GM12878 (cell line): ENCODE data around the gene ZNF491. TPM values are rescaled to one million over a fixed set of nuclear protein-coding genes. Genes with fewer than 3 reads are reported as not detected.

ENCODE experiments used
- ATAC-seq: fragments of 200-7000 bp; cut with Tn5 transposase; 3 replicates; pipeline ENCODE4 v1.9.1; 2020; ENCODE audit warnings: mild to moderate bottlenecking, moderate library complexity
- BruUV-seq: library from RNA; stranded (reverse); fragments of 400-500 nt; replicated peaks from 2 replicates; lab custom pipeline; 2021; lab: Mats Ljungman, UMichigan
- CTCF ChIA-PET: fragments of 300-600 bp; sonication (Branson Sonifier 250); formaldehyde crosslinking; extraction: SDS; loops from one replicate; lab custom pipeline; 2021; ENCODE audit warnings: inconsistent platforms; lab: Yijun Ruan, JAX
- POLR2A ChIA-PET: fragments of 350-600 bp; formaldehyde crosslinking; extraction: SDS; loops from one replicate; lab custom pipeline; 2021; ENCODE audit warnings: inconsistent platforms; lab: Charles Lee
- RAD21 ChIA-PET: fragments of 300-600 bp; sonication (Branson Sonifier 250); formaldehyde crosslinking; loops from one replicate; lab custom pipeline; 2023; ENCODE audit warnings: antibody characterized with exemption; ENCODE audit not compliant: unreplicated experiment; lab: Charles Lee
- SMC1A ChIA-PET: fragments of 300-600 bp; sonication (Branson Sonifier 250); formaldehyde crosslinking; loops from one replicate; lab custom pipeline; 2023; ENCODE audit not compliant: unreplicated experiment, uncharacterized antibody; lab: Charles Lee
- DNase-seq: peaks from one replicate; pipeline ENCODE4 v3.0.0-alpha.2; 2011; ENCODE audit warnings: low read depth, low spot score
- FAIRE-seq: peaks from 3 replicates; lab custom pipeline; 2011; peaks lifted over from hg19 to GRCh38; lab: Jason Lieb, UNC
- H2AFZ ChIP-seq: 2 replicates; pipeline ENCODE4 v1.6.0; 2011; ENCODE audit warnings: low read depth, low read length, control low read depth; ENCODE audit not compliant: control insufficient read depth
- H3K27ac ChIP-seq: 2 replicates; pipeline ENCODE4 v1.5.1; 2011; ENCODE audit warnings: control low read depth; ENCODE audit not compliant: control insufficient read depth, insufficient read depth
- H3K27me3 ChIP-seq, 2 experiments: replicated peaks in 1 of 2; 2 replicates each; pipeline versions ENCODE4 v1.6.0 to v1.6.1; 2011; ENCODE audit warnings: low read length in 1 of 2; ENCODE audit not compliant: control insufficient read depth in 2 of 2, insufficient read depth in 2 of 2
- H3K36me3 ChIP-seq, 2 experiments: 2 replicates each; pipeline ENCODE4 v1.5.1; 2011; ENCODE audit warnings: low read length in 1 of 2; ENCODE audit not compliant: control insufficient read depth in 2 of 2, insufficient read depth in 2 of 2
- H3K4me1 ChIP-seq: 2 replicates; pipeline ENCODE4 v1.6.1; 2011; ENCODE audit warnings: mild to moderate bottlenecking, low read length, moderate library complexity, mixed read lengths; ENCODE audit not compliant: control insufficient read depth, insufficient read depth
- H3K4me2 ChIP-seq: 2 replicates; pipeline ENCODE4 v1.6.0; 2011; ENCODE audit warnings: control low read depth; ENCODE audit not compliant: control insufficient read depth, insufficient read depth
- H3K4me3 ChIP-seq: fragments of 200-600 bp; sonication (generic); 2 replicates; pipeline ENCODE4 v1.5.1; 2016
- H3K79me2 ChIP-seq: 2 replicates; pipeline ENCODE4 v1.6.0; 2011; ENCODE audit warnings: low read length; ENCODE audit not compliant: control insufficient read depth, insufficient read depth
- H3K9ac ChIP-seq: 2 replicates; pipeline ENCODE4 v1.8.0; 2011; ENCODE audit warnings: low read length, control low read depth, mixed read lengths; ENCODE audit not compliant: control insufficient read depth, insufficient read depth
- H3K9me3 ChIP-seq: replicated peaks from 3 replicates; pipeline ENCODE4 v1.5.1; 2011; ENCODE audit warnings: mild to moderate bottlenecking, low read length; ENCODE audit not compliant: control insufficient read depth, insufficient read depth
- H4K20me1 ChIP-seq: 2 replicates; pipeline ENCODE4 v1.6.0; 2011; ENCODE audit not compliant: control insufficient read depth, insufficient read depth
- ATF7 ChIP-seq: fragments of 450-650 bp; IDR thresholded peaks from 2 replicates; pipeline ENCODE4 v1.6.1; 2016; ENCODE audit warnings: low read depth, mild to moderate bottlenecking
- BACH1 ChIP-seq: fragments of 450-650 bp; IDR thresholded peaks from 2 replicates; pipeline ENCODE4 v1.6.1; 2017; ENCODE audit warnings: mild to moderate bottlenecking, borderline replicate concordance
- KAT2A ChIP-seq: conservative IDR thresholded peaks from 2 replicates; pipeline ENCODE4 v1.6.1; 2011; ENCODE audit warnings: low read depth, low read length; ENCODE audit not compliant: control insufficient read depth
- MTA2 ChIP-seq: fragments of 450-650 bp; IDR thresholded peaks from 2 replicates; pipeline ENCODE4 v1.6.1; 2016; ENCODE audit warnings: low read depth, mild to moderate bottlenecking, moderate library complexity
- MYC ChIP-seq: IDR thresholded peaks from 2 replicates; pipeline ENCODE4 v1.6.1; 2011; ENCODE audit warnings: mild to moderate bottlenecking, low read length, moderate library complexity, inconsistent platforms; ENCODE audit not compliant: insufficient read depth, insufficient replicate concordance, insufficient read length, severe bottlenecking
- NKRF ChIP-seq: fragments of 450-650 bp; conservative IDR thresholded peaks from 2 replicates; pipeline ENCODE4 v1.6.1; 2017; ENCODE audit warnings: mild to moderate bottlenecking, moderate library complexity
- NRF1 ChIP-seq: conservative IDR thresholded peaks from 2 replicates; pipeline ENCODE4 v1.6.1; 2011; ENCODE audit warnings: mild to moderate bottlenecking, low read depth, low read length, improper control_type of control experiment
- RBBP5 ChIP-seq: fragments of 200-600 bp; sonication (generic); conservative IDR thresholded peaks from 2 replicates; pipeline ENCODE4 v1.6.1; 2016
- RELA ChIP-seq: fragments of 450-650 bp; IDR thresholded peaks from 2 replicates; pipeline ENCODE4 v1.8.0; 2014; ENCODE audit warnings: borderline replicate concordance; ENCODE audit not compliant: partially characterized antibody
- RFX5 ChIP-seq: IDR thresholded peaks from 2 replicates; pipeline ENCODE4 v1.6.1; 2011; ENCODE audit warnings: low read depth, low read length, improper control_type of control experiment
- SIN3A ChIP-seq: IDR thresholded peaks from 2 replicates; pipeline ENCODE4 v1.6.1; 2012; ENCODE audit warnings: low read depth, low read length, improper control_type of control experiment
- YBX1 ChIP-seq: fragments of 450-650 bp; IDR thresholded peaks from 2 replicates; pipeline ENCODE4 v1.6.1; 2016; ENCODE audit warnings: antibody characterized with exemption
- ZNF622 ChIP-seq: fragments of 450-650 bp; IDR thresholded peaks from 2 replicates; pipeline ENCODE4 v1.6.1; 2017; ENCODE audit warnings: mild to moderate bottlenecking, inconsistent platforms
- WGBS: methylation state at CpG from one replicate; pipeline ENCODE4 v1.1.6; 2016; ENCODE audit warnings: low lambda C conversion rate; ENCODE audit not compliant: insufficient replicate concordance, insufficient coverage; ENCODE audit errors: missing lambda C conversion rate; 5-methylcytosine and 5-hydroxymethylcytosine counted together
- in situ Hi-C: fragments of 300-500 bp; cut with MboI; formaldehyde crosslinking; loops from 9 replicates; pipeline ENCODE4 v1.14.3; 2018; ENCODE audit warnings: mixed read lengths
- intact Hi-C: fragments of 100-400 bp; cut with micrococcal nuclease; formaldehyde crosslinking; loops from one replicate; pipeline ENCODE4 v1.14.2; 2022; ENCODE audit not compliant: unreplicated experiment
- polyA plus RNA-seq, 11 experiments: library from polyadenylated mRNA; depleted of rRNA in 4 of 11; unstranded in 6 of 11; stranded (reverse) in 5 of 11; fragments of >200 nt; fragmentation: Nextera tagmentation in 4 of 11; fragmentation: Illumina TruSeq in 1 of 11; extraction: Ambion mirVana in 4 of 11; extraction: Trizol in 1 of 11; gene quantifications; 1 replicate in 1 of 11; 2 replicates in 10 of 11; pipeline versions ENCODE4 v1.2.1 to v1.2.3, GENCODE V29; 2011 to 2016; ENCODE audit warnings: inconsistent platforms in 2 of 11, missing spikeins in 2 of 11, low read depth in 1 of 11
- total RNA-seq, 4 experiments: library from RNA; depleted of rRNA in 3 of 4; stranded (reverse); fragments of >200 nt in 3 of 4; fragmentation: Illumina TruSeq in 1 of 4; extraction: Trizol in 1 of 4; gene quantifications; 2 replicates each; pipeline versions ENCODE4 v1.2.1 to v1.2.3, GENCODE V29; 2013 to 2021
- TF ChIP-seq, protein P1 (sequence below): fragments of 450-650 bp; IDR thresholded peaks from 2 replicates; pipeline ENCODE4 v1.6.1; 2017; ENCODE audit warnings: mild to moderate bottlenecking, low read depth, inconsistent platforms; ENCODE audit not compliant: poor library complexity, severe bottlenecking

Gene ZNF491
- total and polyA plus RNA-seq, 10 of the 15 experiments (the other 5 are each of a cell fraction or from before 2014, with no cell fraction given) = 0.18 to 1.4 (median 0.37) TPM

DNA sequence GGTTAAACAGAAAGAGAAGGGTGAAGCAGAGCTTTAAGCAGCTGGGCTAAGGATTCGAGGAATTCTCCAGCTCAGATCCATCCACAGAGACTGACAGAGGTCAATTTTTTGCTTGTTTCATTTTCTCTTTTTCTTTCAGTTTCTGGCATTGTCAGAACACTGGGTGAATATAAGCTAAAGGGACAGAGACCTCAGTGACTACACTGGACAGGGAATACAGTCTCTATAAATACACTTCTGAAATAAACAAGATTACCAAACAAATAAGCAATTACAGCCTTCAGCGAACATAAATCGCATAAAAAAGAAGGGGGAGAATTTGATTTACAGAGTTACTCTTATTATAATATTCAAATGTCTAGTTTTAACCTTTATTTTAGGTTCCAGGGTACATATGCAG lies 35.2 kb upstream of the ZNF491 start:
- no peak overlapping the region for H3K4me3 ChIP-seq
- H3K4me2 ChIP-seq = no peak overlapping the region
- no peak for TF ChIP-seq NRF1
- no peak for TF ChIP-seq MTA2
- no peak for TF ChIP-seq RBBP5
- no peak for TF ChIP-seq NKRF
- no peak for TF ChIP-seq RFX5
- TF ChIP-seq KAT2A = no peak
- TF ChIP-seq ATF7 = no peak
- TF ChIP-seq MYC = no peak
- TF ChIP-seq BACH1 = no peak
- TF ChIP-seq, protein P1, sequence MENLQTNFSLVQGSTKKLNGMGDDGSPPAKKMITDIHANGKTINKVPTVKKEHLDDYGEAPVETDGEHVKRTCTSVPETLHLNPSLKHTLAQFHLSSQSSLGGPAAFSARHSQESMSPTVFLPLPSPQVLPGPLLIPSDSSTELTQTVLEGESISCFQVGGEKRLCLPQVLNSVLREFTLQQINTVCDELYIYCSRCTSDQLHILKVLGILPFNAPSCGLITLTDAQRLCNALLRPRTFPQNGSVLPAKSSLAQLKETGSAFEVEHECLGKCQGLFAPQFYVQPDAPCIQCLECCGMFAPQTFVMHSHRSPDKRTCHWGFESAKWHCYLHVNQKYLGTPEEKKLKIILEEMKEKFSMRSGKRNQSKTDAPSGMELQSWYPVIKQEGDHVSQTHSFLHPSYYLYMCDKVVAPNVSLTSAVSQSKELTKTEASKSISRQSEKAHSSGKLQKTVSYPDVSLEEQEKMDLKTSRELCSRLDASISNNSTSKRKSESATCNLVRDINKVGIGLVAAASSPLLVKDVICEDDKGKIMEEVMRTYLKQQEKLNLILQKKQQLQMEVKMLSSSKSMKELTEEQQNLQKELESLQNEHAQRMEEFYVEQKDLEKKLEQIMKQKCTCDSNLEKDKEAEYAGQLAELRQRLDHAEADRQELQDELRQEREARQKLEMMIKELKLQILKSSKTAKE = no peak
- no peak for TF ChIP-seq ZNF622
- no peak for TF ChIP-seq SIN3A
- no peak for TF ChIP-seq RELA
- no peak for TF ChIP-seq YBX1
- POLR2A ChIA-PET = no interaction called here
- DNase-seq (no peak), ATAC-seq (no peak), FAIRE-seq (no peak)
- peaks cover 11% of the 10 kb centered on the region for H3K79me2 ChIP-seq
- no peak overlapping the region for H3K27ac ChIP-seq
- CTCF ChIA-PET = interaction anchor here (0.7 kb wide), 1 partner anchor 49 kb away, joined by 3 read pairs; no protein-coding TSS in a partner anchor
- no peaks in the 10 kb centered on the region for H3K36me3 ChIP-seq
- no peaks in the 10 kb centered on the region for H3K27me3 ChIP-seq
- BruUV-seq = no TSS peak
- no peak overlapping the region for H3K9ac ChIP-seq
- SMC1A ChIA-PET = no interaction called here
- 38% methylated on average over 3 of the region's 3 CpGs for WGBS
- no peaks in the 10 kb centered on the region for H4K20me1 ChIP-seq
- no peaks in the 10 kb centered on the region; the same call in none of the 3 replicates for H3K9me3 ChIP-seq
- RAD21 ChIA-PET = no interaction called here
- no peak overlapping the region for H2AFZ ChIP-seq
- intact Hi-C loops (no loop called here), in situ Hi-C loops (no loop called here)
- peaks cover 3% of the 10 kb centered on the region for H3K4me1 ChIP-seq
